Ishikawa (cell line): ENCODE data around the gene ZC3H4.

Experiments
- CEBPB ChIP-seq: IDR thresholded peaks from 2 replicates; pipeline ENCODE4 v1.6.1; 2012
- CREB1 ChIP-seq: IDR thresholded peaks from 2 replicates; pipeline ENCODE4 v1.6.1; 2012; ENCODE audit warnings: low read depth
- EGR1 ChIP-seq: IDR thresholded peaks from 2 replicates; pipeline ENCODE4 v1.6.1; 2012
- EP300 ChIP-seq: IDR thresholded peaks from 2 replicates; pipeline ENCODE4 v1.6.1; 2012; ENCODE audit warnings: borderline replicate concordance
- FOXM1 ChIP-seq: IDR thresholded peaks from 2 replicates; pipeline ENCODE4 v1.6.1; 2012; ENCODE audit warnings: low read depth, borderline replicate concordance
- MAX ChIP-seq: IDR thresholded peaks from 2 replicates; pipeline ENCODE4 v1.6.1; 2012
- NFIC ChIP-seq: IDR thresholded peaks from 2 replicates; pipeline ENCODE4 v1.6.1; 2012
- RAD21 ChIP-seq: IDR thresholded peaks from 2 replicates; pipeline ENCODE4 v1.6.1; 2012; ENCODE audit warnings: low read depth
- REST ChIP-seq: IDR thresholded peaks from 2 replicates; pipeline ENCODE4 v1.6.1; 2012; ENCODE audit warnings: low read depth, mild to moderate bottlenecking
- TAF1 ChIP-seq: IDR thresholded peaks from 2 replicates; pipeline ENCODE4 v1.6.1; 2012; ENCODE audit warnings: low read depth, mild to moderate bottlenecking
- TCF12 ChIP-seq: IDR thresholded peaks from 2 replicates; pipeline ENCODE4 v1.6.1; 2012; ENCODE audit warnings: low read depth
- TEAD4 ChIP-seq: IDR thresholded peaks from 2 replicates; pipeline ENCODE4 v1.6.1; 2012
- USF1 ChIP-seq: IDR thresholded peaks from 2 replicates; pipeline ENCODE4 v1.6.1; 2012

- TF ChIP-seq EP300, result no peak
- no peak for TF ChIP-seq REST
- TF ChIP-seq TAF1, result no peak
- no peak for TF ChIP-seq NFIC
- TF ChIP-seq USF1, result no peak
- no peak for TF ChIP-seq TCF12
- no peak for TF ChIP-seq MAX
- no peak for TF ChIP-seq FOXM1
- TF ChIP-seq CREB1, result no peak
- TF ChIP-seq CEBPB, result no peak
- TF ChIP-seq RAD21, result no peak
- TF ChIP-seq EGR1, result no peak
- TF ChIP-seq TEAD4, result no peak
Observed at GRCh38 chr19:47027586-47028088, 85.9 kb downstream of the ZC3H4 start.
